ENCODE results near the gene PTPRN2. TPM values are rescaled to one million over a fixed set of nuclear protein-coding genes. Genes with fewer than 3 reads are reported as not detected.

The PTPRN2 gene
- total and polyA plus RNA-seq, 3 experiments from 2014 or later: 0.33 to 1.2 (median 0.42) TPM

GRCh38 chr7:157585113-157585861 is 1002.3 kb downstream of the PTPRN2 start:
- Histone ChIP-seq H3K27ac (ENCODE audit: low read depth, low read length) (no peak overlapping the region), H3K4me1 (ENCODE audit: insufficient read depth, low read length) (peaks cover 10% of the 10 kb centered on the region), H3K36me3 (ENCODE audit: insufficient read depth, low read length) (no peaks in the 10 kb centered on the region), H3K9me3 (ENCODE audit: low read length) (no peaks in the 10 kb centered on the region), H3K27me3 (ENCODE audit: insufficient read depth, low read length, poor library complexity, severe bottlenecking) (peaks cover 11% of the 10 kb centered on the region), H3K4me3 (ENCODE audit: low read length) (peak overlapping the region; percentile 17)
- CTCF ChIA-PET: no interaction called here
- no peaks in the 10 kb centered on the region for H3K36me3 Mint-ChIP-seq
- peak overlapping the region in 2 of 8 donors; percentile 56 to 66 for H3K27ac Mint-ChIP-seq
- DNase-seq: peak in 1 of 5 donors; percentile 17
- H3K9me3 Mint-ChIP-seq: peaks cover 0 to 2% (median 0%) of the 10 kb centered on the region in 5 donors
- POLR2A ChIA-PET: no interaction called here
- H3K4me1 Mint-ChIP-seq: peaks cover 4 to 5% (median 4%) of the 10 kb centered on the region in 3 donors
- H3K4me3 Mint-ChIP-seq: peak overlapping the region in 4 of 7 donors; percentile 20 to 65 (median 25)
- H3K27me3 Mint-ChIP-seq: peaks cover 39 to 69% of the 10 kb centered on the region in 2 donors

- no peak for DNase-seq
These were observed 1003.2 kb downstream of the PTPRN2 start for GRCh38 chr7:157584420-157584819.

GRCh38 chr7:157581740-157582139 is 1005.9 kb downstream of the PTPRN2 start:
- peaks cover 10% of the 10 kb centered on the region for H3K4me1 ChIP-seq (ENCODE audit: insufficient read depth, low read length)
- H3K27ac Mint-ChIP-seq: no peak overlapping the region
- CTCF ChIA-PET: no interaction called here
- H3K4me3 Mint-ChIP-seq: no peak overlapping the region
- H3K9me3 Mint-ChIP-seq: peaks cover 0 to 2% (median 0%) of the 10 kb centered on the region in 5 donors
- peaks cover 26 to 49% of the 10 kb centered on the region in 2 donors for H3K27me3 Mint-ChIP-seq
- POLR2A ChIA-PET: no interaction called here
- no peaks in the 10 kb centered on the region for H3K36me3 ChIP-seq (ENCODE audit: insufficient read depth, low read length)
- peaks cover 7 to 10% (median 8%) of the 10 kb centered on the region in 3 donors for H3K4me1 Mint-ChIP-seq
- H3K4me3 ChIP-seq (ENCODE audit: low read length): no peak overlapping the region
- H3K27me3 ChIP-seq (ENCODE audit: insufficient read depth, low read length, poor library complexity, severe bottlenecking): peaks cover 11% of the 10 kb centered on the region
- H3K27ac ChIP-seq (ENCODE audit: low read depth, low read length): no peak overlapping the region
- H3K36me3 Mint-ChIP-seq: no peaks in the 10 kb centered on the region
- H3K9me3 ChIP-seq (ENCODE audit: low read length): no peaks in the 10 kb centered on the region
- no peak for DNase-seq

More at GRCh38 chr7:157584420-157584819, 1003.2 kb downstream of the PTPRN2 start:
- H3K36me3 Mint-ChIP-seq: no peaks in the 10 kb centered on the region
- H3K4me3 Mint-ChIP-seq: peak overlapping the region in 1 of 7 donors; percentile 54
- H3K9me3 Mint-ChIP-seq: peaks cover 0 to 2% (median 0%) of the 10 kb centered on the region in 5 donors
- peaks cover 10% of the 10 kb centered on the region for H3K4me1 ChIP-seq (ENCODE audit: insufficient read depth, low read length)
- H3K9me3 ChIP-seq (ENCODE audit: low read length): no peaks in the 10 kb centered on the region
- H3K27me3 ChIP-seq (ENCODE audit: insufficient read depth, low read length, poor library complexity, severe bottlenecking): peaks cover 11% of the 10 kb centered on the region
- no peak overlapping the region for H3K27ac ChIP-seq (ENCODE audit: low read depth, low read length)
- no peak overlapping the region for H3K27ac Mint-ChIP-seq
- no peaks in the 10 kb centered on the region for H3K36me3 ChIP-seq (ENCODE audit: insufficient read depth, low read length)
- ChIA-PET CTCF (no interaction called here), POLR2A (no interaction called here)
- no peak overlapping the region for H3K4me3 ChIP-seq (ENCODE audit: low read length)
- H3K4me1 Mint-ChIP-seq: peaks cover 4 to 5% (median 4%) of the 10 kb centered on the region in 3 donors
- H3K27me3 Mint-ChIP-seq: peaks cover 35 to 63% of the 10 kb centered on the region in 2 donors

DNA sequence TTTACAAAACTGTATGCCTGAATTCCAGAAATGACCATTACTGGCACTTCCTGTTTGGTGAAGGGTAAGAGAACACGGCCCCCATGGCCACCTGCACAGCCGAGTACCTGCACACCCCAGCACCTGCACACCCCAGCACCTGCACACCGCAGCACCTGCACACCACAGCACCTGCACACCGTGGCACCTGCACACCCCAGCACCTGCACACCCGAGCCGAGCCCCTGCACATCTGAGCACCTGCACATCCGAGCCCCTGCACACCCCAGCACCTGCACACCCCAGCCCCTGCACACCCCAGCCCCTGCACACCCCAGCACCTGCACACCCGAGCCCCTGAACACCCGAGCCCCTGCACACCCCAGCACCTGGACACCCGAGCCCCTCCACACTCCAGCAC is 1007.3 kb downstream of the PTPRN2 start:
- DNase-seq: no peak
- no peaks in the 10 kb centered on the region for H3K9me3 ChIP-seq (ENCODE audit: low read length)
- no peaks in the 10 kb centered on the region for H3K36me3 Mint-ChIP-seq
- H3K27me3 Mint-ChIP-seq: peaks cover 23 to 39% of the 10 kb centered on the region in 2 donors
- peaks cover 3% of the 10 kb centered on the region for H3K4me1 ChIP-seq (ENCODE audit: insufficient read depth, low read length)
- POLR2A ChIA-PET: no interaction called here
- H3K4me3 Mint-ChIP-seq: no peak overlapping the region
- no peak overlapping the region for H3K27ac Mint-ChIP-seq
- H3K9me3 Mint-ChIP-seq: no peaks in the 10 kb centered on the region
- H3K36me3 ChIP-seq (ENCODE audit: insufficient read depth, low read length): no peaks in the 10 kb centered on the region
- H3K27me3 ChIP-seq (ENCODE audit: insufficient read depth, low read length, poor library complexity, severe bottlenecking): peaks cover 3% of the 10 kb centered on the region
- H3K27ac ChIP-seq (ENCODE audit: low read depth, low read length): no peak overlapping the region
- peaks cover 15 to 21% (median 18%) of the 10 kb centered on the region in 3 donors for H3K4me1 Mint-ChIP-seq
- CTCF ChIA-PET: no interaction called here
- no peak overlapping the region for H3K4me3 ChIP-seq (ENCODE audit: low read length)

DNA sequence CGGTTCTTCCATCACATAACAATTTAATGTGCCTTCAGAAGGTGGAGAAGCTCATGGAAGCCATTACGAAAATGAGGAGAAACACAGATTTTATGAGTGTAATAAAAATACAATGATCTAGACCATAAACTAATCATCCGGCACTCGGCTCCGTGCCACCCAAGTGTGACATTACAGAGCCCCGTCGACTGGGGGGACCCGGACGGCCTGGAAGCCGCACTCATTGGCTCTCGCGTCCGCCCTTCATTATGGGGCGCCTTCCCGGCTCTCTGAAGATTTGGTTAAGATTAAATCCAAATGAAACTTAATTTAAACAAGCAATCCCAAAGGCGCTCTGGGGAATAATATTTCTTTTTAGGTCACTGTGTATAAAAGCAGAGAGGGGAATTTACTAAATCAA is 1008.2 kb downstream of the PTPRN2 start:
- Histone ChIP-seq H3K27ac (ENCODE audit: low read depth, low read length) (no peak overlapping the region), H3K9me3 (ENCODE audit: low read length) (no peaks in the 10 kb centered on the region), H3K4me3 (ENCODE audit: low read length) (no peak overlapping the region), H3K36me3 (ENCODE audit: insufficient read depth, low read length) (no peaks in the 10 kb centered on the region), H3K27me3 (ENCODE audit: insufficient read depth, low read length, poor library complexity, severe bottlenecking) (no peaks in the 10 kb centered on the region), H3K4me1 (ENCODE audit: insufficient read depth, low read length) (no peaks in the 10 kb centered on the region)
- Mint-ChIP-seq H3K9me3 (no peaks in the 10 kb centered on the region), H3K4me3 (no peak overlapping the region), H3K36me3 (no peaks in the 10 kb centered on the region), H3K4me1 (peaks cover 13 to 23% (median 20%) of the 10 kb centered on the region in 3 donors), H3K27me3 (peaks cover 15 to 31% of the 10 kb centered on the region in 2 donors), H3K27ac (no peak overlapping the region)
- ChIA-PET POLR2A (no interaction called here), CTCF (no interaction called here)
- no peak for DNase-seq

- POLR2A ChIA-PET: no interaction called here
- CTCF ChIA-PET: no interaction called here
- Mint-ChIP-seq H3K27ac (no peak overlapping the region), H3K4me3 (no peak overlapping the region), H3K9me3 (no peaks in the 10 kb centered on the region), H3K4me1 (peaks cover 19 to 31% (median 25%) of the 10 kb centered on the region in 3 donors), H3K27me3 (peaks cover 17 to 24% of the 10 kb centered on the region in 2 donors), H3K36me3 (no peaks in the 10 kb centered on the region)
- Histone ChIP-seq H3K27ac (ENCODE audit: low read depth, low read length) (no peak overlapping the region), H3K4me3 (ENCODE audit: low read length) (no peak overlapping the region), H3K9me3 (ENCODE audit: low read length) (no peaks in the 10 kb centered on the region), H3K36me3 (ENCODE audit: insufficient read depth, low read length) (no peaks in the 10 kb centered on the region), H3K4me1 (ENCODE audit: insufficient read depth, low read length) (no peaks in the 10 kb centered on the region), H3K27me3 (ENCODE audit: insufficient read depth, low read length, poor library complexity, severe bottlenecking) (no peaks in the 10 kb centered on the region)
- no peak for DNase-seq
These were observed 1009.8 kb downstream of the PTPRN2 start for GRCh38 chr7:157577796-157578339.

- Mint-ChIP-seq H3K4me1 (peaks cover 19 to 31% (median 25%) of the 10 kb centered on the region in 3 donors), H3K27ac (peak overlapping the region in 6 of 8 donors; percentile 70 to 93 (median 87)), H3K36me3 (peaks cover 0 to under 1% (median 0%) of the 10 kb centered on the region in 3 donors), H3K9me3 (no peaks in the 10 kb centered on the region), H3K27me3 (peaks cover 17 to 25% of the 10 kb centered on the region in 2 donors), H3K4me3 (peak overlapping the region; percentile 50 to 88 (median 80))
- H3K4me3 ChIP-seq (ENCODE audit: low read length): no peak overlapping the region
- ChIA-PET CTCF (no interaction called here), POLR2A (no interaction called here)
- H3K27ac ChIP-seq (ENCODE audit: low read depth, low read length): no peak overlapping the region
- H3K9me3 ChIP-seq (ENCODE audit: low read length): no peaks in the 10 kb centered on the region
- no peaks in the 10 kb centered on the region for H3K36me3 ChIP-seq (ENCODE audit: insufficient read depth, low read length)
- H3K27me3 ChIP-seq (ENCODE audit: insufficient read depth, low read length, poor library complexity, severe bottlenecking): no peaks in the 10 kb centered on the region
- DNase-seq: peak in 1 of 5 donors; percentile 17
- H3K4me1 ChIP-seq (ENCODE audit: insufficient read depth, low read length): no peaks in the 10 kb centered on the region
These were observed 1010.6 kb downstream of the PTPRN2 start for GRCh38 chr7:157577061-157577460.

DNA sequence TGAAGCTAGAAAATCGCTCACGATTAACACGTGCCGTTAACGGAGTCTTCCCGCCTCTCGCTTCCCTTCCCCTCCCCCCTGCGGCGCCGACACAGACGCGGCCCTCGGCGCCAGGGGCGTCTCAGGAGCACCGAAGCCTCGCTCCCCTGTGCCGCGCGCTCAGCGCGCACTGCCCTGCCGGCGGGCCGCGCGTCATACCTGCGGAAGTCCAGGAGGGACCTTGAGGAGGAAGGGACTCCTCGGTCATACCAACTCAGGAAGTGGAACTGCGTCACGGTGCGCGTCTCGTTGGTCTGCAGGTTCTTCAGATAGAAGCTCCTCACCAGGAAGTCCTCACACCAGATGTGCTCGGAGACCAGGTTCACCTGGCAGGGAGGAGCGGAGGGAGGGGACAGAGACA is 1011.2 kb downstream of the PTPRN2 start:
- H3K4me3 Mint-ChIP-seq: peak overlapping the region; percentile 50 to 88 (median 80)
- peaks cover 14 to 23% of the 10 kb centered on the region in 2 donors for H3K27me3 Mint-ChIP-seq
- peaks cover 0 to 1% (median 0%) of the 10 kb centered on the region in 3 donors for H3K36me3 Mint-ChIP-seq
- CTCF ChIA-PET: no interaction called here
- peak overlapping the region in 7 of 8 donors; percentile 70 to 93 (median 85) for H3K27ac Mint-ChIP-seq
- Histone ChIP-seq H3K9me3 (ENCODE audit: low read length) (no peaks in the 10 kb centered on the region), H3K36me3 (ENCODE audit: insufficient read depth, low read length) (no peaks in the 10 kb centered on the region), H3K27ac (ENCODE audit: low read depth, low read length) (no peak overlapping the region), H3K27me3 (ENCODE audit: insufficient read depth, low read length, poor library complexity, severe bottlenecking) (no peaks in the 10 kb centered on the region), H3K4me1 (ENCODE audit: insufficient read depth, low read length) (no peaks in the 10 kb centered on the region), H3K4me3 (ENCODE audit: low read length) (peak overlapping the region; percentile 42)
- POLR2A ChIA-PET: no interaction called here
- no peaks in the 10 kb centered on the region for H3K9me3 Mint-ChIP-seq
- H3K4me1 Mint-ChIP-seq: peaks cover 19 to 31% (median 25%) of the 10 kb centered on the region in 3 donors
- peak; percentile 10 to 71 (median 62) for DNase-seq

Data from CD8-positive, alpha-beta memory T cell (primary cell).